Neutrophil (primary cell): Measurements from ENCODE around the gene PTEN.

ENCODE experiments used
- H3K27ac ChIP-seq: fragments of 200-600 bp; sonication (generic); 2 replicates; pipeline ENCODE4 v1.5.1; 2016; ENCODE audit warnings: mild to moderate bottlenecking, moderate library complexity
- H3K27me3 ChIP-seq: fragments of 200-600 bp; sonication (generic); 2 replicates; pipeline ENCODE4 v1.6.0; 2016; ENCODE audit warnings: mild to moderate bottlenecking
- H3K36me3 ChIP-seq: fragments of 200-600 bp; sonication (generic); 2 replicates; pipeline ENCODE4 v1.5.1; 2017
- H3K4me1 ChIP-seq, 2 experiments: fragments of 200-600 bp in 1 of 2; sonication (generic) in 1 of 2; 1 replicate in 1 of 2; 2 replicates in 1 of 2; pipeline versions ENCODE4 v1.5.1 to v1.6.1; 2013 to 2016; ENCODE audit warnings: low read depth in 1 of 2, low read length in 1 of 2, mild to moderate bottlenecking in 1 of 2, moderate library complexity in 1 of 2; ENCODE audit not compliant: control insufficient read depth in 1 of 2, insufficient read depth in 1 of 2
- H3K4me3 ChIP-seq, 2 experiments: fragments of 200-600 bp in 1 of 2; sonication (generic) in 1 of 2; 1 replicate in 1 of 2; 2 replicates in 1 of 2; pipeline ENCODE4 v1.5.1; 2013 to 2016; ENCODE audit warnings: low read depth in 1 of 2, low read length in 1 of 2, mild to moderate bottlenecking in 1 of 2, moderate library complexity in 1 of 2
- H3K9me3 ChIP-seq: fragments of 200-600 bp; sonication (generic); 2 replicates; pipeline ENCODE4 v1.5.1; 2016
- TF ChIP-seq, protein P1 (sequence below): fragments of 200-600 bp; sonication (generic); IDR thresholded peaks from 2 replicates; pipeline ENCODE4 v1.5.1; 2016; ENCODE audit warnings: antibody characterized with exemption

PTEN gene

GRCh38 chr10:87960230-87960629, 96.8 kb downstream of the PTEN start:
- Histone ChIP-seq H3K27ac (peak overlapping the region; percentile 14), H3K4me3 (no peak overlapping the region)

DNA sequence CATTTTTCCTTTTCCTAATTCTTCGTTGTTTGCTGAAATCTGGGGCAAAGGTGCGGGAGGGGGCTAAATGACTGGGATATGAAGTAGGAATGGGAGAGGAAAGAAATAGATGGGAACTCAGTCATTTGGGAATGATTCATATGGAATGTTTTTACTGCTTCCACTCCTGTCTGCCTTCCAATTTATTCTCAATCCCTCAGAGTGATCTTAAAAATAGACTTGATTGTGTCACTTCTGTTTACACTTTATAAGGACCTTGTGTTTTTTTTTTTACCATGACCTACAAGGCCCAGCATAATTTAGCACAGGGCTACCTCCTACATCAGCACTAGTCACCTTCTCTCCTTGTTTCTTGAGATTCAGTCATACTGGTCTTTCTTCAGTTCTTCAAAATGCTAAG, 97.9 kb downstream of the PTEN start:
- H3K27ac ChIP-seq, result peak overlapping the region; percentile 47

More at GRCh38 chr10:87960230-87960629, 96.8 kb downstream of the PTEN start:
- TF ChIP-seq, protein P1, sequence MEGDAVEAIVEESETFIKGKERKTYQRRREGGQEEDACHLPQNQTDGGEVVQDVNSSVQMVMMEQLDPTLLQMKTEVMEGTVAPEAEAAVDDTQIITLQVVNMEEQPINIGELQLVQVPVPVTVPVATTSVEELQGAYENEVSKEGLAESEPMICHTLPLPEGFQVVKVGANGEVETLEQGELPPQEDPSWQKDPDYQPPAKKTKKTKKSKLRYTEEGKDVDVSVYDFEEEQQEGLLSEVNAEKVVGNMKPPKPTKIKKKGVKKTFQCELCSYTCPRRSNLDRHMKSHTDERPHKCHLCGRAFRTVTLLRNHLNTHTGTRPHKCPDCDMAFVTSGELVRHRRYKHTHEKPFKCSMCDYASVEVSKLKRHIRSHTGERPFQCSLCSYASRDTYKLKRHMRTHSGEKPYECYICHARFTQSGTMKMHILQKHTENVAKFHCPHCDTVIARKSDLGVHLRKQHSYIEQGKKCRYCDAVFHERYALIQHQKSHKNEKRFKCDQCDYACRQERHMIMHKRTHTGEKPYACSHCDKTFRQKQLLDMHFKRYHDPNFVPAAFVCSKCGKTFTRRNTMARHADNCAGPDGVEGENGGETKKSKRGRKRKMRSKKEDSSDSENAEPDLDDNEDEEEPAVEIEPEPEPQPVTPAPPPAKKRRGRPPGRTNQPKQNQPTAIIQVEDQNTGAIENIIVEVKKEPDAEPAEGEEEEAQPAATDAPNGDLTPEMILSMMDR, result no peak
- Histone ChIP-seq H3K36me3 (peaks cover 85% of the 10 kb centered on the region), H3K9me3 (no peaks in the 10 kb centered on the region), H3K4me1 (no peaks in the 10 kb centered on the region), H3K27me3 (no peaks in the 10 kb centered on the region)

GRCh38 chr10:87966459-87966858, 103.0 kb downstream of the PTEN start:
- H3K9me3 ChIP-seq, result no peaks in the 10 kb centered on the region
- peak overlapping the region; percentile 66 for H3K27ac ChIP-seq
- no peaks in the 10 kb centered on the region for H3K27me3 ChIP-seq
- H3K36me3 ChIP-seq, result peaks cover 60% of the 10 kb centered on the region
- H3K4me3 ChIP-seq, result no peak overlapping the region
- no peaks in the 10 kb centered on the region for H3K4me1 ChIP-seq
- TF ChIP-seq, protein P1, result no peak

More for the DNA sequence above, 97.9 kb downstream of the PTEN start:
- Histone ChIP-seq H3K4me3 (no peak overlapping the region), H3K4me1 (no peaks in the 10 kb centered on the region), H3K9me3 (no peaks in the 10 kb centered on the region), H3K36me3 (peaks cover 91% of the 10 kb centered on the region), H3K27me3 (no peaks in the 10 kb centered on the region)
- TF ChIP-seq, protein P1, result no peak

GRCh38 chr10:87973635-87974034, 110.2 kb downstream of the PTEN start:
- H3K9me3 ChIP-seq, result no peaks in the 10 kb centered on the region
- no peaks in the 10 kb centered on the region for H3K27me3 ChIP-seq
- H3K4me1 ChIP-seq, result peaks cover 4 to 19% of the 10 kb centered on the region in 2 experiments
- H3K4me3 ChIP-seq, result no peak overlapping the region
- H3K27ac ChIP-seq, result no peak overlapping the region
- no peaks in the 10 kb centered on the region for H3K36me3 ChIP-seq
- TF ChIP-seq, protein P1, result no peak

DNA sequence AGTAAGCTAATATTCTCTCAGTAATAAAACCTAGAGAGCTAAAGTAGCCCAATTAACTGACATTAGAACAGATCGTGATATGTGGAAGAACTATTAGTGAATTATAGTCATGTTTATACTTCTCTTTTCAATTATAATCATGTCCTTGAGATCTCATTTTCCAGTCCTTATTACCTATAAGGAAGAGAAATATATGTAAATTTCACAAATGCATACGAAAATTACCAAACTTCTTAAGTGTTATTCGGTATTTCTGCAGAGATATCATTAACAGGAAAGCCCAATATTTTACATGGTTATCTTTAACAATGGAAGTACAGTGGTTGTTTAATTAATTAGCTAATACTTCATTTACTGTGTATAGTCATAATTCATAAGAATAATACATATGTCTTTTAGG, 110.7 kb downstream of the PTEN start:
- Histone ChIP-seq H3K27ac (peak overlapping the region; percentile 66), H3K4me3 (no peak overlapping the region), H3K27me3 (no peaks in the 10 kb centered on the region), H3K4me1 (peaks cover 4 to 19% of the 10 kb centered on the region in 2 experiments), H3K36me3 (no peaks in the 10 kb centered on the region), H3K9me3 (no peaks in the 10 kb centered on the region)
- TF ChIP-seq, protein P1, result no peak

DNA sequence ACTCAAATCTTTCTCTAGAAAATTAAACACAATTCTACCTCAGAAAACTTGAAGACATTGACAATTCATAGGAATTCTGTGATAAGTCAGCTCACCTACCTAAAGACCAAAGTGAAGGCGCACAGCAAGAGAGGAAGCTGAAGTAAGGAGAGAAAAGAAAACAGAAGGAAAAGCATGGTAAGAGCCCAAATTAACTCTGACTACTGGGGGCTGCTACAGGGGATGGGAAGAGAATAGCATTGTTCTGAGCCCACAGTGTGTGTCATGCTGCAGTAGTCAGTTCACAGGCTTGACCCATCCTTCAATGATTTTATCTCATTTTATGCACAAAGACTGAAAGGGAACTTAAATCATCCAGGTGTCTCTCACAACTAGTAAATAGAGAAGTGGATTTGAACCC, 111.3 kb downstream of the PTEN start:
- Histone ChIP-seq H3K27ac (peak overlapping the region; percentile 66), H3K4me1 (peaks cover 4 to 19% of the 10 kb centered on the region in 2 experiments), H3K36me3 (no peaks in the 10 kb centered on the region), H3K9me3 (no peaks in the 10 kb centered on the region), H3K27me3 (no peaks in the 10 kb centered on the region), H3K4me3 (no peak overlapping the region)
- TF ChIP-seq, protein P1, result no peak
